Body of pancreas (tissue), 4 donors: ENCODE results near the gene TNRC6C.

Experiments
- CTCF ChIP-seq, 7 experiments: fragments of 450-650 bp in 4 of 7; fragments of 200-600 bp in 3 of 7; sonication (generic) in 3 of 7; IDR thresholded peaks; one replicate each; pipeline ENCODE4 v1.5.1; 2016 to 2019; ENCODE audit warnings: antibody characterized with exemption in 7 of 7
- POLR2A ChIP-seq, 3 donors: fragments of 450-650 bp; IDR thresholded peaks; one replicate each; pipeline ENCODE4 v1.6.1; 2016; ENCODE audit warnings: antibody characterized with exemption in 3 of 3, mild to moderate bottlenecking in 2 of 3

GRCh38 chr17:77929180-77929564, 29.3 kb upstream of the TNRC6C start:
- no peak for TF ChIP-seq CTCF (IDR thresholded peaks at IDR 0.05)
- no peak for TF ChIP-seq POLR2A (IDR thresholded peaks at IDR 0.05)
